ENCODE results near the gene SRP72. TPM values are rescaled to one million over a fixed set of nuclear protein-coding genes. Genes with fewer than 3 reads are reported as not detected.

Gene SRP72
- polyA plus RNA-seq, 1 experiment = 176 TPM

DNA sequence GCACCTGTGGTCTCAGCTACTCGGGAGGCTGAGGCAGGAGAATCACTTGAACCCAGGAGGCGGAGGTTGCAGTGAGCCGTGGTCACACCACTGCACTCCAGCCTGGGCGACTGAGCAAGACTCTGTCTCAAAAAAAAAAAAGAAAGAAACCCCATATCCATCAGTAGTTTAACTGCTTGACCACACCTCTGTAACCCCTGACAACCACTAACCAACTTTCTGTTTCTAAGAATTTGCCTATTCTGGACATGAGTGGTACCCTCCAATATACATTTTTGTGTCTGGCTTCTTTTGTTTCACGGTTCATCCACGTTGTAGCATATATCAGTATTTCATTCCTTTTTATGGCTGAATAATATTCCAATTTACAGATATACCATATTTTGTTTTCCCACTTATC is 41.1 kb upstream of the SRP72 start:
- H3K27ac ChIP-seq (ENCODE audit: low read depth, low read length) = no peak overlapping the region
- no peak for TF ChIP-seq CTCF (IDR thresholded peaks at IDR 0.05; ENCODE audit: low read depth, low read length)
- no peak for DNase-seq (ENCODE audit: low read depth, low spot score)
- no peaks in the 10 kb centered on the region for H3K27me3 ChIP-seq (ENCODE audit: control insufficient read depth, insufficient read depth, low read length)
- H3K4me3 ChIP-seq (ENCODE audit: low read depth, low read length) = no peak overlapping the region
- ChIA-PET POLR2A (interaction anchor here (1.3 kb wide), 1 partner anchor 9 kb away, joined by 6 read pairs; the partner anchor contains the start of genes PAICS and PPAT), CTCF (interaction anchor here (1.2 to 4.4 kb wide), 8 partner anchors 9 to 551 kb away, joined by 5 to 70 read pairs (median 12); partner anchors contain the start of genes NOA1, PAICS and PPAT)
- H3K9me3 ChIP-seq (ENCODE audit: control insufficient read depth, insufficient read depth, low read length) = no peaks in the 10 kb centered on the region

- ChIA-PET POLR2A (no interaction called here), CTCF (no interaction called here)
- H3K9me3 ChIP-seq (ENCODE audit: control insufficient read depth, insufficient read depth, low read length) = no peaks in the 10 kb centered on the region
- no peaks in the 10 kb centered on the region for H3K27me3 ChIP-seq (ENCODE audit: control insufficient read depth, insufficient read depth, low read length)
- H3K4me3 ChIP-seq (ENCODE audit: low read depth, low read length) = no peak overlapping the region
- no peak for DNase-seq (ENCODE audit: low read depth, low spot score)
- H3K27ac ChIP-seq (ENCODE audit: low read depth, low read length) = no peak overlapping the region
- TF ChIP-seq CTCF (IDR thresholded peaks at IDR 0.05; ENCODE audit: low read depth, low read length) = no peak
Observed at GRCh38 chr4:56427179-56427578, 40.2 kb upstream of the SRP72 start.

DNA sequence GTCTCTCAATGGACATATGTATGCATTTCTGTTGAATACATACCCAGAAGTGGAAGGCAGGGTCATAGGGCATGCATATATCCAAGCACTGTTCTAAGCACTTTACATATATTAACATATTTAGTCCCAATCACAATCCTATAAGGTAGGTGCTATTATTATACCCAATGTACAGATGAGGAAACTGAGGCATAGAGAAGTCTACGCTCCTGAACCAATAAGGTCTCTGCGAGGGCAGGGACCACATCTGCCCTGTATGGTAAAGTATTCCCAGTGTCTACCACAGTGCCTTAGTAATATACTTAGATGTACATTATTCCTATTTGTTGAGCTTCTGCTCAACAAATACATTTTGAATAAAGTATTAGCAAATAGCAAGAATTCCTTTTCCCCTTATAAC is 37.2 kb upstream of the SRP72 start:
- POLR2A ChIA-PET = no interaction called here
- H3K27ac ChIP-seq (ENCODE audit: low read depth, low read length) = no peak overlapping the region
- peaks cover 3% of the 10 kb centered on the region; the same call in 1 of the 2 replicates for H3K9me3 ChIP-seq (ENCODE audit: control insufficient read depth, insufficient read depth, low read length)
- DNase-seq (ENCODE audit: low read depth, low spot score) = no peak
- H3K4me3 ChIP-seq (ENCODE audit: low read depth, low read length) = no peak overlapping the region
- CTCF ChIA-PET = interaction anchor here (0.8 to 0.9 kb wide), 3 partner anchors 115 to 550 kb away, joined by 3 to 4 read pairs (median 3); no protein-coding TSS in a partner anchor
- no peaks in the 10 kb centered on the region for H3K27me3 ChIP-seq (ENCODE audit: control insufficient read depth, insufficient read depth, low read length)
- no peak for TF ChIP-seq CTCF (IDR thresholded peaks at IDR 0.05; ENCODE audit: low read depth, low read length)

DNA sequence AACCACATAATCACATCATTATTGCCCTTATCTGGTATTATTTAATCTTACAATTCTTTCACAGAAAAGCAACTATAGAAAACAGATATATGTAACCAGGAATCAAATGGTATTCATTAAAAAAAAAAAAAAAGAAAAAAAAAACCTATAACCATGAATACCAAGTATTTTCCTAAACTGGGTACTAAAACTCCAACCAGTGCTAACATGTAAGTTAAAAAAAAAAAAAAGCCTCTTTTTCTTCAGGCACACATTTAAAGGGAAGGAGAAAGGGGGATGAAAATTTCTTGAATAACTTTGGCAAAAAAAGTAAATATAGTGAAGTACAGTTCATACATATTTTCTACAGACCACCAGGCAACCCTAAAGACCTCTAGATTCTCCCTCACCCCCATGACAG is 34.1 kb upstream of the SRP72 start:
- POLR2A ChIA-PET = interaction anchor here (0.7 kb wide), 1 partner anchor 507 kb away, joined by 4 read pairs; no protein-coding TSS in a partner anchor
- Histone ChIP-seq H3K9me3 (ENCODE audit: control insufficient read depth, insufficient read depth, low read length) (peaks cover 3% of the 10 kb centered on the region; the same call in 1 of the 2 replicates), H3K27ac (ENCODE audit: low read depth, low read length) (no peak overlapping the region), H3K4me3 (ENCODE audit: low read depth, low read length) (peak overlapping the region; percentile 86; the same call in 1 of the 2 replicates), H3K27me3 (ENCODE audit: control insufficient read depth, insufficient read depth, low read length) (no peaks in the 10 kb centered on the region)
- no peak for TF ChIP-seq CTCF (IDR thresholded peaks at IDR 0.05; ENCODE audit: low read depth, low read length)
- DNase-seq (ENCODE audit: low read depth, low spot score) = no peak
- CTCF ChIA-PET = interaction anchor here (7.2 kb wide), 1 partner anchor 9 kb away, joined by 70 read pairs; no protein-coding TSS in a partner anchor

DNA sequence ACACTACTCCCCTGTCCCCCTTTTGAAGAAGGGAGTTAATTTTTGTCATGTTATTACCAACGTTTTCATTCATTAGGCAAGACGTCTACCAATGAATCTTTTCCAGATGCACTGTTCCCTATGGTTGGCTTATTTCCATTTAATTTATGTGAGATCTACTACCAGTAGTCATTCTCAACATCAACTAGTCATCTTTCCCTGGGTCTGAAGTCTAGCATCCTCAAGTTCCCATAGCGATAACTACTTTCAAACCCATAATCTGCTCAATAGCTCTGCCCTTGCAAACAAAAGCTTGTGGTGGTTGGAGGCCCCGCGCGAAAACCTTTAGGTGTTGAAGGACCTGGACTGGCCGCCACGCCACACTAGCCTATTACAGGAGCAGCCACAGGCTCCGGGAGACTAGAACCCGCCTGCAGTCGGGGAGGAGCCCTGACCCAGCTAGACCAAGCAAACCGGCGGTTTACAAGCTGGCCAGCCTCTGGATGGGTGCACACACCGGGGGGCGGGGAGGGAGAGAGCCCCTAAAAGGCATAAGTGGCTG is 32.7 kb upstream of the SRP72 start:
- CTCF ChIA-PET = interaction anchor here (0.8 to 7.2 kb wide), 5 partner anchors 11 to 402 kb away, joined by 3 to 70 read pairs (median 9); partner anchors contain the start of gene AASDH
- POLR2A ChIA-PET = interaction anchor here (1.9 to 3.2 kb wide), 3 partner anchors 24 to 47 kb away, joined by 6 to 33 read pairs (median 28); partner anchors contain the start of genes AASDH and SRP72
- H3K4me3 ChIP-seq (ENCODE audit: low read depth, low read length) = peak overlapping the region; percentile 86
- H3K27me3 ChIP-seq (ENCODE audit: control insufficient read depth, insufficient read depth, low read length) = no peaks in the 10 kb centered on the region
- peak overlapping the region; percentile 59 for H3K27ac ChIP-seq (ENCODE audit: low read depth, low read length)
- no peak for TF ChIP-seq CTCF (IDR thresholded peaks at IDR 0.05; ENCODE audit: low read depth, low read length)
- H3K9me3 ChIP-seq (ENCODE audit: control insufficient read depth, insufficient read depth, low read length) = peaks cover 3% of the 10 kb centered on the region; the same call in 1 of the 2 replicates
- no peak for DNase-seq (ENCODE audit: low read depth, low spot score)
